Measurements from ENCODE around the gene BFSP2. TPM values are rescaled to one million over a fixed set of nuclear protein-coding genes. Genes with fewer than 3 reads are reported as not detected.

BFSP2 gene
- total and polyA plus RNA-seq, 2 of the 13 experiments (the other 11 are each of a cell fraction or from before 2014, with no cell fraction given): not detected

DNA sequence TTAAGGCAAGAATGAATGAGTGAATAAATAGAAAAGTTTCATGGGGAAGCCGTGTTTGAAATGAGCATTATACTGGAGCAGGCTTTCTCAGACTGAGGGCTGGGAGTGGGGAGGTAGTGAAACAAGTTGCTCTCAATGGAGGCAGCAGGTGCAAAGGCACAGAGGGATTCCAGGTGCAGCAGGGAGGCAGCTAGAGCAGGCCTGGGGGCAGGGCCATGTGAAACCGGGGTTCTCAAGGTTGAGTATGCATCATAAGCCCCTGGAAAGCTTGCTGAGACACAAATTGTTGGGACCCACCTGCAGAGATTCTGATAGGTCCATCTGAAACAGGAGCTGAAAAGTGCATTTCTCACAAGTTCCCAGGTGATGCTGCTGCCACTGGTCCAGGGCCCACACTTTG, 45.3 kb downstream of the BFSP2 start (continued):
- no peak for TF ChIP-seq PATZ1 (CRISPR knock-in tag; IDR thresholded peaks at IDR 0.05)
- TF ChIP-seq NBN (conservative IDR thresholded peaks at IDR 0.05): no peak
- TF ChIP-seq ZNF205 (CRISPR knock-in tag; IDR thresholded peaks at IDR 0.05): no peak
- TF ChIP-seq ZNF569 (CRISPR knock-in tag; IDR thresholded peaks at IDR 0.05; ENCODE audit: borderline replicate concordance): no peak

- Histone ChIP-seq H3K9me3 (ENCODE audit: low read length) (no peaks in the 10 kb centered on the region), H3K36me3 (replicated peaks in 1 of 2; ENCODE audit: control insufficient read depth in 1 of 2, insufficient read depth in 2 of 2, low read length in 2 of 2) (no peaks in the 10 kb centered on the region), H3K9ac (ENCODE audit: insufficient read depth, low read depth, low read length) (no peak overlapping the region), H3K4me1 (ENCODE audit: insufficient read depth, low read length) (peaks cover 26% of the 10 kb centered on the region), H2AFZ (ENCODE audit: low read length) (no peak overlapping the region), H3K79me2 (ENCODE audit: insufficient read depth, low read length) (no peaks in the 10 kb centered on the region), H3K27me3 (ENCODE audit: control insufficient read depth in 1 of 2, insufficient read depth in 2 of 2, low read length in 2 of 2) (no peaks in the 10 kb centered on the region), H3K27ac (ENCODE audit: extremely low read length, insufficient read depth, low read length) (no peak overlapping the region), H3K4me2 (ENCODE audit: low read depth, low read length) (no peak overlapping the region), H3K4me3 (replicated peaks in 1 of 3; ENCODE audit: insufficient read depth in 1 of 3, low read depth in 2 of 3, low read length in 3 of 3) (no peak overlapping the region), H4K20me1 (ENCODE audit: insufficient read depth, low read length) (no peaks in the 10 kb centered on the region)
- FAIRE-seq (no peak), DNase-seq (ENCODE audit: low spot score) (no peak), ATAC-seq (no peak)
- intact Hi-C loops (cut with micrococcal nuclease; ENCODE audit: unreplicated experiment) (no loop called here), in situ Hi-C loops (cut with HindIII; ENCODE audit: extremely low pct_ligation_motif_present, low pct_unique_long_range_greater_than_20kb) (no loop called here)
- no TSS peak for BruUV-seq (replicated peaks)
- POLR2A ChIA-PET: no interaction called here
- TF ChIP-seq, protein P1, sequence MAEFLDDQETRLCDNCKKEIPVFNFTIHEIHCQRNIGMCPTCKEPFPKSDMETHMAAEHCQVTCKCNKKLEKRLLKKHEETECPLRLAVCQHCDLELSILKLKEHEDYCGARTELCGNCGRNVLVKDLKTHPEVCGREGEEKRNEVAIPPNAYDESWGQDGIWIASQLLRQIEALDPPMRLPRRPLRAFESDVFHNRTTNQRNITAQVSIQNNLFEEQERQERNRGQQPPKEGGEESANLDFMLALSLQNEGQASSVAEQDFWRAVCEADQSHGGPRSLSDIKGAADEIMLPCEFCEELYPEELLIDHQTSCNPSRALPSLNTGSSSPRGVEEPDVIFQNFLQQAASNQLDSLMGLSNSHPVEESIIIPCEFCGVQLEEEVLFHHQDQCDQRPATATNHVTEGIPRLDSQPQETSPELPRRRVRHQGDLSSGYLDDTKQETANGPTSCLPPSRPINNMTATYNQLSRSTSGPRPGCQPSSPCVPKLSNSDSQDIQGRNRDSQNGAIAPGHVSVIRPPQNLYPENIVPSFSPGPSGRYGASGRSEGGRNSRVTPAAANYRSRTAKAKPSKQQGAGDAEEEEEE (CRISPR knock-in tag; IDR thresholded peaks at IDR 0.05; ENCODE audit: borderline replicate concordance): no peak
- TF ChIP-seq ATF1 (CRISPR knock-in tag; IDR thresholded peaks at IDR 0.05) (no peak), IRF2 (CRISPR knock-in tag; IDR thresholded peaks at IDR 0.05) (no peak), ZSCAN21 (CRISPR knock-in tag; IDR thresholded peaks at IDR 0.05; ENCODE audit: borderline replicate concordance) (no peak), PCBP2 (optimal IDR thresholded peaks at IDR 0.05; ENCODE audit: low read depth, low read length, poor library complexity, severe bottlenecking) (no peak)
- 48% methylated on average over 4 of the region's 4 CpGs for WGBS (ENCODE audit: low lambda C conversion rate)
- CTCF ChIA-PET (ENCODE audit: low intra/inter-chr PET ratio, low total read pairs): no interaction called here
Measured at GRCh38 chr3:133447750-133448477, 48.1 kb downstream of the BFSP2 start.
